Stimulated activated CD4-positive, alpha-beta T cell treated with anti-CD3 and anti-CD28 coated beads, Interleukin-1b, Interleukin-23, amount 100 ng/mL, for 48 hours (primary cell): ENCODE data around the gene PSD4.

Experiments
- DNase-seq: peaks from one replicate; pipeline ENCODE4 v3.0.0-alpha.2; 2020

Gene PSD4

DNA sequence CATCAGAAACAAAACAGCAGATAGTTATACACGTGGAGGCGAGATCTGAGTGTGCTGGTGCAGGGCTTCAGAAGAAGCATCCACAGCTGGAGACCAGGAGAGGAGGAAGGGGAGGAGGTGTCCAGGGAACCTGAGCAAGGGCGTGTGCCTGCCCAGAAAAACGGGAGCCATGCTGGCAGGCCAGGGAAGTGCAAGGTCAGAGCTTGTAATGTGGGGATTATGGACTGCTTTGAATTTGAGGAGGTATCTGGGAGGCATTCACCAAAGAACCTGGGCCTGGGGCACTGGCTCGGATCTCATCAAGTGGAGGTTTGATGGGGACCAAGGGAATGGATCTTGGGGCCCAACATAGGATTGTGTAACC, 12.6 kb downstream of the PSD4 start:
- DNase-seq = no peak

DNA sequence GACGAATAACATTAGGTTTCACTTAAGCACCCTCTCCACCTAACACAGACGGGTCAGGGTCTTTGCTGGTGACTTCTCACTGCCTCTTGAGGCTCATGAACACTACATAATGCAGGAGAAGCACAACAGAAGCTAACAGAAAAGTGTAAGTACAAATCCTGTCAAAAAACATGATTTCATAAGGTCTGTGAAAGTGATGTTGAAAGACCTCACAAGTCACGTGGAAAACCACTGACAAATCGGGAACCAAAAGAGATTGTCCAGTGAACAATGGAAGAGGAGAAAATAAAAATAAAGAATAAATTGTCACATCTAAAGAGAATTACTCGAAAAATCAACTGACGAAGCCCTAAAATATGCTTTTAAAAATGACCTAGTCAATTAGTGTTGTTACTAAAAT, 14.0 kb downstream of the PSD4 start:
- no peak for DNase-seq

DNA sequence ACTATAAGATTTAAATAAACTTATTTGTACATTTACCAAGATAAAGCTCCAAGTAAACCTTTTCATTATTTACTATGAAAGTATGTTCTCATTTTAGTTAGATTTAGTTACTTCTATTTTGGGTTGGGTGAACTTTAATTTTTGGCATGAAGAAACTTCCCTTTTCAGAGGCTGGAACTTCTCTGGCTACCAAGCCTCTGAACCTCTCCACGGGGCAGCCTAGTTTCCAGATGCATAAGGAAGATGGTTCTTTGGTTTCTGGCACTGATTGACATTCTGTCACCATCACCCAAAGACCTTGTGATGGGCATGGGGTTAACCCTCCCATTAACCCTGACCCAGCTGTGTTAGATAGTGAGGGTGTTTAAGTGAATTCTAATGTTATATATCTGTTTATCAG, 17.1 kb downstream of the PSD4 start:
- DNase-seq = no peak

DNA sequence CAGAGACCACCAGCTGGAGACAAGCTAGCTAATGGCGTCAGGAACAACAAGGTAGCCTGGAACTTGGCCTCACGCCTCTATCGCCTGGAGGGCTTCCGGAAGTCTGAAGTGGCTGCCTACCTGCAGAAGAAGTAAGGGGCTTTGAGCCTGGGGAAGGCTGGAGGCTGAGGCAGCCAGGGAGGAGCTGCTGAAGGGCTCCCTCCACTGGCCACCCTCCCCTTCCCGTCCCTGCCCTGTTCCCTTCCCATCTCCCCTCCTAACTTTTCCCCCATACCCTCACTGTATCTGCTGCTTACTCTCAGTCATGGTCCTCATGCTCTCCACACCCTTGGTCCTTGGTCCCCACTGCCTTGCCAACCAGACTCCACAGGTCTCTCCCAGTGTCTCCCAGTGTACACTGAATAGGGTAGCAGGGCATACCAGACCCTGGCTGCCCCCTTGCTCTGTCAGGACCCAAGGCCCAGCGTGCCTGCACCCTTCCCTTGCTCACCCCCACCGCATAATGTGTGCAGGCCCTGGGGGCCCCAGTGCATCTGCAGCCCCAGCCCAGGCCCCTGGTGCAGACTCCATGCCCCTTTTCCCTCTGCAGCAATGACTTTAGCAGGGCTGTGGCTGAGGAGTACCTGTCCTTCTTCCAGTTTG, 18.8 kb downstream of the PSD4 start:
- no peak for DNase-seq

DNA sequence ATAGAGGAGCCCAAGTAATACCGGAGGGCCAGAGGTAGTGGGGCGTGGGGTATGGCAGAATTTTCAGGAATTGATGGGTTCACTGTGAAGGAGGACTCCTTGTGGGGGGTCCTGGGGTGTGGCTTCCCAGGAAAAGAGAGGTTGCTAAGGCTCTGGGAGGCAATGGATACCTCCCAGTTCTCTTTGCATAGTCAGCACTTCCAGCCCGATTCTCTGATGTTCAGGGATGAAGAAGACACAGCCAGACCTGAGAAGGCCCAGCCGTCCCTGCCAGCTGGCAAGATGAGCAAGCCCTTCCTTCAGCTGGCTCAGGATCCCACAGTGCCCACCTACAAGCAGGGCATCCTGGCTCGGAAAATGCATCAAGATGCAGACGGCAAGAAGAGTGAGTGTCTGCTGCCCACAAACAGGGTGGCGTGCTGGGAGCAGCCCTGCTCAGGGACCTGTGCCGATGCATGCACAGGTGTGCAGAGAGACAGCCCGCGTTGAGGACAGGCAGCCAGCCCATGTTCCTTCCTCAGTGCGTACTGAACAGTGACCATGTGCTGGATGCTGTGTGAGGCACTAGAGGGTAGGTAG, 22.2 kb downstream of the PSD4 start:
- no peak for DNase-seq

DNA sequence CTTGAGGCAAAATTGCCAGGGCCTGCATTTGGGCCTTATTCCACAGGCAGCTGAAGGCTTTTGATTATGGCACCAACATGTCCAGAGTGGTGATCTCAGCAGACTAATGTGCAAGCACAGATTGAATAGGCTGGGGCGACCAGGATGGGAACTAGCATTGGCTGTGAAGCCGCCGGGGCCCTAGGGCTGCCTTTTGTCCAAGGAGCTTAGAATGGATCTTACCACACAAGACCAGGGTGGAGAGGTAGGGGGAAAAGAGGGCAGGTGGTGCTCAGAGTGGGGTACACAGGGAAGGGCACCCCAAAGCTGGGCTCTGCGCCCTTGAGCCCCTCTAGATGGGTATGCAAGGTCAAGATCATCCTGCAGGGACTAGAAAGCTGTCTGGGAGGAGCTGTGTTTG, 23.1 kb downstream of the PSD4 start:
- no peak for DNase-seq

DNA sequence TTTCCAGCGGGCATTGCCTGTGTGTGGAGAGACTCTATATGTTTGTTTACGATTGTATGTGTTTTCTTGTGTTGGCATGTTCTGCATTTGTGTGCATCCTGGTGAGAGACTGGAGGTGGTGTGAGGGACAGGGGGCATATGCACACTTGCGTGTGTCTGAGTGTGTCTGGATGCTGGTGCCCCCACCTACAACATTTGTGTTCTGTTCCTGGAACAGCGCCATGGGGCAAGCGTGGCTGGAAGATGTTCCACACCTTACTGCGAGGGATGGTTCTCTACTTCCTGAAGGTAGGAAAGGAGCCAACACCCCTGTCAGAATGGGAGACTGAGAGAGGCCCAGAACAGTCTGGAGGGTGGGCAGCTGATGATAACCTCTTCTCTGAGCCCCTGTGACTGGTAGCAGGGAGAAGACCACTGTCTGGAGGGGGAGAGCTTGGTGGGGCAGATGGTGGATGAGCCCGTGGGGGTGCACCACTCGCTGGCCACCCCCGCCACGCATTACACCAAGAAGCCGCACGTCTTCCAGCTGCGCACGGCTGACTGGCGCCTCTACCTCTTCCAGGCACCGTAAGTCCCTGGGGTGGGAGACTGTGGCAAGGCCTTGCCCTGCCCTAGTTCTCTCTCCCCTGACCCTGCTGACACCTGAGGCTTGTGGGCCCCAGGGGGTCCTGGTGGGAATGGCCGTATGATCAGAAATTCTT, 23.7 kb downstream of the PSD4 start:
- DNase-seq = no peak

DNA sequence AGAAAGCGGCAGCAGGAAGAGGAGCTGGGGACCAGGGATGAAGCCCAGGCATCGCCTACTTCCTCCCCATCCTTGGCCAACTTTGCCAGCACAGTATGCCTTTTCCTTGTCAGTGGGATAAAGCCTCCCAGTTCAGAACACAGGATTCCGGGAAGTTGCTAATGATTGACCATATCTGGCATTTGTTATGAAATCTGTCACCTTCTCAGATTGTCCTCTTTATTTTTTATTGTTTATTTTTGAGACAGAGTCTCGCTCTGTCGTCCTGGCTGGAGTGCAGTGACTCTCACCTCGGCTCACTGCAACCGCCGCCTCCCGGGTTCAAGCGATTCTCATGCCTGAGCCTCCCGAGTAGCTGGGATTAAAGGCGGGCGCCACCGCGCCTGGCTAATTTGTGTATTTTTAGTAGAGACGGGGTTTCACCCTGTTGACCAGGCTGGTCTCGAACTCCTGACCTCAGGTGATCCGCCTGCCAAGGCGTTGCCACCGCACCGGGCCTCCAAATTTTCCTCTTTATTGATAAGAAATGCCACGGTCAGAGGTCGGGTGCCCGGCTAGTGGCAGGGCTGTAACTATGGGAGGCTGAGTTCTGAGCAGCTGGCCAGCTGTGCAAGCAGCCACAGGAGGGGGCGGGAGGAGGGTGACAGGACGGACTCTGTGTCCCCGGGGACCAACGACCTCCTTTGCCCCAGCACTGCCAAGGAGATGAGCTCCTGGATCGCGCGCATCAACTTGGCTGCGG, 24.4 kb downstream of the PSD4 start:
- DNase-seq = no peak

DNA sequence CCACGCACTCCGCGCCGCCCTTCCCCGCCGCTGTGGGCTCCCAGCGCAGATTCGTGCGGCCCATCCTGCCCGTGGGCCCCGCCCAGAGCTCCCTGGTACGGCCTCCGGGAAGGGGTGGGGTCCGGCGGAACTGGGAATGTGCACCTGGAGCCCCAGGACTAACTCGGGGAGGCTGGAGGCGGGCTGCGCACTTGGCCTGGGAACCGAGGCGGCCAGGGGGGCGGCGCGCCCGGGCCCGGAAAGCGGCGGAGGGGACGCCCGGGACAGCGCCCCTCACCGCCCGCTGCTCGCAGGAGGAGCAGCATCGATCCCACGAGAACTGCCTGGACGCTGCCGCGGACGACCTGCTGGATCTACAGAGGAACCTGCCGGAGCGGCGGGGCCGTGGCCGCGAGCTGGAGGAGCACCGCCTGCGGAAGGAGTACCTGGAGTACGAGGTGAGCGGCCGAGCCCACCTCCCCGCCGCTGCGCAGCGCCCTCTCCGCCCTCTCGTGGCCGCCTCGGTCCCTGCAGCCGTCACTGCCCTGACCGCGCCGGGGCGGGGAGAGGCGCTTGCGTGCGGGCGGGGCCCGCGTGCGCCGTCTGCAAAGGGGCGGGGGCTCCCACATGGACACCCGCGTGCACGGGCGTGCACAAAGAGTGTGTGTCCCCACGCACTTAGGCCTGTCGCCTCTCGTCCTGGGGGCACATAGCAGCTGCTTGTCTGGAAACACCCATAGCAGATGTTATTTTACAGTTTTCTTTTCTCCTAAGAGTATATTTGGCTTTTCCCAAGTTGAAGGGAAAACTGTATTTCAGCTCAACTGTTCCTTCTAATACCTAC, 25.2 kb downstream of the PSD4 start:
- peak; percentile 82 for DNase-seq

DNA sequence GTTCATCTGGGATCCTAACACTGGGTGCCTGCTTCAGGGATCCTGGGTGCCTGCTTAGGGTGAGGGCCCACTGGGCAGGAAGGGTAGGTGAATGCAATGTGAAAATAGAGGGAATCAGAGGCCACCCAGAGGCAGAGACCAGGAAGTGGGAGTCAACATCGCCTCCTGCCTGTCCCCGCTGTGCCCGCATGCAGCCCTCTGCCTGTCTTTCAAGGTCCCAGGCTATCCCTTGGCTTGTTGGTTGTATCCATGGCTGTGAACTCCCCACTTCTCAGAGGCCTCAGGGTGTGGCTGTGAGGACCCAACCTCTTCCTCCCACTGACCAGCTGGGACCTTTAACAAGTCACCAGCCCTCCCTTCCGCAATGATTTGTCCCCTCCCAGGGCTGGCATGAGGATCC, 26.5 kb downstream of the PSD4 start:
- no peak for DNase-seq

DNA sequence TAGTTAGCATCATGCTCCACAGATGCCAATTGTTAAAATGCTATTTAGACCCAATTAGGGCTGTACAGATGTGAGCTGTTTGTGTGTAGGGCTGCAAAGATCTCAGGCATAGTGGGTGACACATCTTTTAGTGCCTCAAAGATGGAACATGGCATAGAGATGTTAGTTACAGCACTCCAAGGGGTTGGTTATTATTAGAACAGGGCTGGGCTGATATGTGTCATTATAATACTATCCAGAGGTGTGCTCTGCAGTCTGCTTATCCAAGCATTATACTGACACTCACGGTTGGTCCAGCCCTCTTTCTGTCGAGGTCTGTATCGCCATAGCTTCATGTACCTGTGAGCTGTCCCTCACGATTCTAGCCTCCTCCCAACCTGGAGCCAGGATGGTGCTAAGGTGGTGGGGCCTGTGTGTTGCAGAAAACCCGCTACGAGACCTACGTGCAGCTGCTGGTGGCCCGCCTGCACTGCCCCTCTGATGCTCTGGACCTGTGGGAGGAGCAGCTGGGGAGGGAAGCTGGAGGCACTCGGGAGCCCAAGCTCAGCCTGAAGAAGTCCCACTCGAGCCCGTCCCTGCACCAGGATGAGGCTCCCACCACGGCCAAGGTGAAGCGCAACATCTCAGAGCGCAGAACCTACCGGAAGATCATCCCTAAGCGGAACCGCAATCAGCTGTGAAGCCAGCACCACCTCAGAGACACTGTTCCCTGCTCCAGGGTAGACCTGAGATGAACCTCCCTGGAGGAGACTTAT, 27.1 kb downstream of the PSD4 start:
- no peak for DNase-seq

DNA sequence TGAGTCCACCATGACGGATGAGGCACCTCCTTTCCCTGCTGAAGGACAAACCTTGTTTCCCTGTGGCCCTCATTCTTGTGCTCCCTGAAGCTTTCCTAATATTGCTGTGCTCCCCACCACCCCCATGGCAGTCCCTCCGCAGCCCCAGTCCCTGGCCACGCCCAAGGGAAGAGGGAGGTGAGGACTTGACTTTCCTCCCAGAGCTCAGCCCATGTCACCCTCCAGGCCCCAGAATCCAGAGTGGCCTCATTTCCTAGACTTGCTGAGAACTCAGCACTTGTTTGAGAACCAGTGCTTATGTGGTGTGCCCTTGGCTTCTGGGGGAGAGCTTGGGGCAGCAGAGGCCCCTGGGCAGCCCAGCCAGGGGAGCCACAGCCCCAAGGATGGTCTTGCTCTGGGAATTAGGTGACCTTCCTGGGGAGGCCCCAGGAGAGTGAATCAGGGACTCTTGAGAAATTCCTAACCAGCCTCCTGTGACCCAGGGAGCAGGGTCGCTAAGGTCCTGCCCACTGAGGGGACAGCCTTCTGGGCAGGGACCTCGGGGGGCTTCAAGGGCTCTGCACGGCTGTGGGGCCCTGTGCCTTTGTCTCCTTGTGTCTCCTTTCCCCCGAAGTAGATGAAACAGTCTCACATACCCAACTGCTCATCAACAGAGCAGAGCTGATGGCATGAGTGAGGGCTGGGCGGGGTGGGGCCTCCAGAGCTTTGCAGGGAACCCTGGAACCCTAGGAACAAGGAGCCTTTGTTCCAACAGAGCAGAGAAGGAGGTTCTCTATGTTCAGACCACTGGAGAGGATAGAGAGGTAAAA, 27.9 kb downstream of the PSD4 start:
- no peak for DNase-seq

DNA sequence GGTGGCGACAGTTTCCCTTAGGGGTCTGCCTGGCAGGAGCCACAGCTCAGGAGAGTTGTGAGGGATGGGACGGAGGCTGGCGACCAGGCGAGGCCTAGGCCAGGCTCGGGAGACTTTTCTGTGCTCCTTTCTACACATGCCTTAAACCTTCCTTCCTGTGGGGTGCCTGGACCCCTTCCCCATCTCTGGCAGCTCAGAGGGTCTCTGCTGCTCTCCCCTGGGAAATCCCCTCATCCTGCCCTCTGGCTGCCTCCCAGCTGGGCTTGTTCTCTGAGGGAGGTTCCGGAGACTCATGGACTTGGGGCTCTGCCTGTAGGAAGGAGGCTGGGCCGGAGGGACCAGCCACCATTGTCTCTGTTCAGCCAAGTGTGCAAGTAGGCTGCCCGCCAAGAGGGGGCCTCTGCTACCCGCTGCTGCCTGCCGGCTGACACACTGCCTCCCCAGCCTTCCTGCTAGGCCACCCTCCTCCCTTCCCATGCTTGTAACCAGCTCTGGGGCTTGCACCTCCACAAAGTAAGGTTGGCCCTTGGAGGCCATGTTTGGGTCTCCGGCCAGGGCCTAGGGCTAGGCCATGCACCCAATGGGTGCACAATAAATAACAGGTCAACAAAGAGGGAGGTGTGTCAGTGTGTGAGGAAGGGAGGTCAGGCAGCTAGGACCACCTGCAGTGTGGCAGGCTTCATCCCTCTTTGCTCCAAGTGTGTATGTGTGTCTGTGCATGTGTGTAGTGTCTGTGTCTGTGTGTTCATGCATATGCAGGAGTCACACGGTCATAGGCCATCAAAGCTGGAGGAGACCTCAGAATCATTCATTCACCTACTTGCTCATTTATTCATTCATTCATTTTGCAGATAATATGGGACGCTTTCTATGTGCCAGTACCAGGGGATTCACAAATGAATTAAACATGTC, 28.8 kb downstream of the PSD4 start:
- DNase-seq = no peak

DNA sequence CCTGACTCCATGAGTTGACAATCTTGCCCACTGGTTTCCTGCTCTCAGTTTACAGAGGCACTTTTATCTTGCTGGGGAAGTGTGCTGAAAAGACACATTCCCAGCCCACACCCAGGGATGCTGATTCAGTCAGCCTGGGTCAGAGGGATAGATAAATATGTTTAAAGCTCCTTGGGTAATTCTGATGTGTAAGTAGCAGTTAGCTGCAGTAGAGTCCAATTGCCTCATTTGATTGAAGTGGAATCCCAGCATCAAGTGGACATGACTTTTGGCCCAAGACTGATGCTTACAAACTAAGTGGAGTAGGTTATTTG, 29.4 kb downstream of the PSD4 start:
- no peak for DNase-seq

DNA sequence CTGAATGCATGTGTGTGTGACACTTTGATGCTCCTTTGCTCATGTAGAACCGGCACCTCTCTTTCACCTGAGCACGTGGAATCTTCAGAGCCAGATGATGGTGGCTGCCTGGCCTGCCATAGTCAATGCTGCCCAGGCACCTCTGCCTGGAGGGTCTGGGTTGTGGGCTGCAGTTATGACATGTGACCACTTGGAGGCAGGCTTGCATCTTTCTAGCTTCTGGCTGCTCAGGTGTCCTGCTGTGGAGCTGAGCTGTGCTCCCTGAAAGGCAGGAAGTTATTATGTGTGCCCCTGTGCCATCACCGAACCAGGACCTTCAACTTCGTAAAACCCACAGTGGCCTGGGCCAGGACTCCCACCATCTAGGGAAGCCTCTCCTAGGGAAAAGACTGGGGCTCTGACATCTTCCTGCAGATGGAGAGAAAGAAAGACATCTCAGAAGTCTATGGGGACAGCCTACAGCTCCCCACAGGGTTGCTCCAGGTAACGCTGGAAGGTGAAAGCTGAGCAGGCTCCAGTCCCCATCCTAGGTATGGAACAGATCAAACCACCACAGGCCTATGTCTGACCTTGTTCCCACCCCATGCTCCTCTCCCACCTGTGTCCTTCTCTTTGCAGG, 30.2 kb downstream of the PSD4 start:
- peak; percentile 76 for DNase-seq

DNA sequence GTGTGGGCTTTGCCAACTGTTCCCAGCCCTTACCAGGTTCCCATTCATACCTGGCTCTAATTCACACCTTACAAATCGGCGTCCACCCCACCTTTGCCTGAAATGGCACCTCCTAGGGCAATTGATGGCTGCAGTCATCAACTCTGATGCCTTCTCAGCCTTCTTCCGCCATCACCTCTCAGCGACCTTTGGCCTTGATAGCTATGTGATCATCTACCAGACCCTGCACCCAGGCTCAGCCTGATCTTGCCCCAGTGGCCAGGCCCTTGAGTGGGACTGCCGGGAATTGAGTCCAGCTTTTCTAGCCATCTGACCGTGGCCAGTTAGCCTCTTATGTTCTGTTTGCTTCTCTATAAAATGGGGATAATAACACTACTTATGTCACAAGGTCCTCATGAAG, 32.5 kb downstream of the PSD4 start:
- no peak for DNase-seq

DNA sequence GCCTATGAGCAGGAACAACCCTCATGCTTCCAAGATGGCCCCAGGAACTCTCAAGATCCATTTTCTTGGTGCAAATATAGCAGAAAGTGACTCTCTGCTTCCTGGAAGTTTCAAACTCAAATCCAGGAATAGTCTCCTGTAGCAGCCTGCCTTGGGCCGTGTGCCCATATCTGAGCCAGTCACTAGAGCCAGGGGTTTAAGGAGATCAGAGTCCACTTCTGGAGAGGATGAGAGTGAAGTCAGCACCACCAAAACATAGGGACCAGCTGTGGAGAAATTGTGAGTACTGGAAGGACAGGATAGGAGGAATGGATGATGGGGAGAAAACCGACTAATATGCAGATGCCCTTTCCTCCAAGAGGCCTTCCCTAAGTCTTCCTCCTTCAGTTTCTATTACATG, 33.2 kb downstream of the PSD4 start:
- DNase-seq = no peak

DNA sequence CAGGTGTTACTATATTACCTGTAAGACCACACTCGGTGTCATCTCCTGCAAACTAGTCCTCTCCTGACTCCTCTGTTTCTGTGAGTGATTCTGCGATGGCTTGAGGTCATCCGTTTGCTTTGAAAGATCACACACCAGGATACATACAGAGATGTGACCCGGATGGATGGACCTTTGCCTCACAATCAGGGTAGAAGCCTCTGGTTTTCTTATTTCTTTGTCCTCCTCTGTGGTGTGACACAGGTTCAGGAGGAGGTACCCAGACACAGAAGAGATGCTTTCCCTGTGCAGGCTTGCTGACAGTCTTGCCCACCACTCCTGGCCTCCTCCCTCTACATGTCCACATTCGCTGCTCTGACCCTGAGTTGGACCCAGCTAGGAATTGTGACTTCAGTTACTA, 34.6 kb downstream of the PSD4 start:
- DNase-seq = no peak

DNA sequence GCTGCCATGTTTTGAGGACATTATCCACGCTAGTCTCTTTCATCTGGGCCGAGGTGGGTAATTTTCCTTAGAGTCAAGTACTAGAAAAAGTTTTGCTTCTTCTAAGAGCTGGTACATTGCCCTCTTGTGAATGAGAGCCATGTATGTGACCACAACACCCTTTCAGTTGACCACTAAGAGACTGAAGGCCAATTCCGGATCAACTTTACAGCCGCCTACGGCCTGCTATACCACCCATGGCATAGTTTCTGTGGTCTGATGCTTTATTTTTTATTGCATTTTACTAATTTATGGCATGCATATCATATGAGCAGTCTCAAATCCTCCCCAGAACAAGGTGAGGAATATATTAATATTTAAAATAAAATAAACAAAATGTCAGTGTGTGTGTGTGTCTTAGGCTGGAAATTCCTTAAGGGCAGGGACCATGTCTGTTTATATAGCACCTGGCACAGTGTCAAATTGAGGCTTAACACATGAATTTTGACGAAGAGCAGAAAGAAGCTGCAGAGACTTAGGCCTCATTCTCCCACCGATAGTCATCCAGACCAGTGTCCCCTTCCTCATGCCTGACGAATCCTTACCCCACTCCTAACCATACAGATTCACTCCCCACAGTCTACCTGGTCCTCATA, 35.4 kb downstream of the PSD4 start:
- no peak for DNase-seq
